Motor neuron (in vitro differentiated cells): ENCODE results near the gene CCDC91. TPM values are rescaled to one million over a fixed set of nuclear protein-coding genes. Genes with fewer than 3 reads are reported as not detected.
A peak's percentile ranks its signal among the peaks of the same experiment; 100 is the strongest.

Experiments
- ATAC-seq, 8 experiments: fragments of 200-7000 bp; cut with Tn5 transposase; replicated peaks in 6 of 8; 2 replicates each; pipeline ENCODE4 v1.8.0; 2021; ENCODE audit warnings: mild to moderate bottlenecking in 8 of 8, moderate library complexity in 8 of 8
- H3K27ac ChIP-seq, 2 donors: fragments of 250-450 bp; sonication (Bioruptor Pico); 2 replicates each; pipeline ENCODE4 v1.9.0; 2021; ENCODE audit warnings: antibody characterized with exemption in 2 of 2, mild to moderate bottlenecking in 2 of 2, moderate library complexity in 1 of 2
- H3K4me1 ChIP-seq, 2 donors: fragments of 250-450 bp; sonication (Bioruptor Pico); replicated peaks in 1 of 2; 2 replicates each; pipeline ENCODE4 v1.6.1; 2021; ENCODE audit warnings: antibody characterized with exemption in 2 of 2, mild to moderate bottlenecking in 2 of 2, moderate library complexity in 1 of 2
- H3K4me3 ChIP-seq, 5 donors: fragments of 250-450 bp; sonication (Bioruptor Pico); 2 replicates each; pipeline ENCODE4 v1.9.0; 2021; ENCODE audit warnings: antibody characterized with exemption in 5 of 5, mild to moderate bottlenecking in 5 of 5, moderate library complexity in 4 of 5
- WGBS, 10 experiments: fragments of 450-650 bp; shearing (Covaris generic); methylation state at CpG; one replicate each; pipeline ENCODE4 v1.0.0; 2022; 5-methylcytosine and 5-hydroxymethylcytosine counted together
- in situ Hi-C, 9 experiments: fragments of 400-800 bp; cut with MboI; loops; one replicate each; pipeline ENCODE4 v1.15.0; 2021; ENCODE audit warnings: low sequenced_read_pairs in 9 of 9, low pct_unique_long_range_greater_than_20kb in 2 of 9; ENCODE audit not compliant: unreplicated experiment in 9 of 9
- total RNA-seq, 8 experiments: library from RNA; unstranded; fragments of 300-600 nt; gene quantifications; 2 replicates each; pipeline versions ENCODE4 v1.2.3 to v1.2.4, GENCODE V29; 2022

The CCDC91 gene, protein sequence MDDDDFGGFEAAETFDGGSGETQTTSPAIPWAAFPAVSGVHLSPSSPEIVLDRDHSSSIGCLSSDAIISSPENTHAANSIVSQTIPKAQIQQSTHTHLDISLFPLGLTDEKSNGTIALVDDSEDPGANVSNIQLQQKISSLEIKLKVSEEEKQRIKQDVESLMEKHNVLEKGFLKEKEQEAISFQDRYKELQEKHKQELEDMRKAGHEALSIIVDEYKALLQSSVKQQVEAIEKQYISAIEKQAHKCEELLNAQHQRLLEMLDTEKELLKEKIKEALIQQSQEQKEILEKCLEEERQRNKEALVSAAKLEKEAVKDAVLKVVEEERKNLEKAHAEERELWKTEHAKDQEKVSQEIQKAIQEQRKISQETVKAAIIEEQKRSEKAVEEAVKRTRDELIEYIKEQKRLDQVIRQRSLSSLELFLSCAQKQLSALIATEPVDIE
- total RNA-seq = 10 to 100 TPM; 21.6 to 42.3 (median 30.2) TPM

DNA sequence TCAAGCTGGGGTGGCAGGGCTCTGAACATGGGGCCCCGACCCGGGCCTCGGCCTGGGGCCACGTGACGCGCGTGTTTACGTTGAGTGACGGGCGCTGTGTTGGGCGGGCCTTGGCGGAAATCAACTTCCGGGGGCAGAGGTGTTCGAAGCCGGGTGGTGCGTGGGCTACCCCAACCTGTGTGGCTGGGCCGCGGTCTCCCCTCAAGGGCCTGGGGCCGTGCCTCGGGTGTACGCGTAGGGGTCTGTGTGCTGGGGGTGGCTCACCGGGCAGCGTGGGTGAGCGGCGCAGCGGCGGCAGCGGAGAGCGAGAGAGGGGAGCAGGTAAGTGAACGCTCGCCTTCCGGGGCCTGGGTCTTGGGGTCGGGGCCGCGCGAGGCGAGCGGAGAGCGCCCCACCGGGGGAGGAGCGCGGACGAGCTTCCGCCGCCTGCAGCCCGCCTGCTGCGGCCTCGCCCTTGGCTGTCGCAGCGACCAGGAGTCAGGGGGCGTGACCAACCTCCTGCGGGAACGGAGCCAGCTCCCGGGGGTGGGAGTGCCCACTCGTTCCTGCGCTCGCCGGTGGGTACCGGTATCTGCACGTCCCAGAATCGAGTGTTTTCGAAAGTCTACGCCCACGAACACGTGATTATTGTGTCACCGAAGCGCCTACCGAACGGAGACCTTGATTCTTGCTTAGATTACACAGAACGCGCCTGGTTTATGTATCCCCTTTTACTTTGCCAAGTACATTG is at the start of gene CCDC91:
Gene CCDC91 (plus strand): TSS at position 136 of the 730 bp plus-strand sequence. CDS start 66,760 bp downstream, outside the sequence.
- Histone ChIP-seq H3K4me1 (peaks cover 4 to 15% of the 10 kb centered on the region in 2 donors), H3K27ac (peak within 1 kb of the TSS; percentile 84 to 96), H3K4me3 (peak within 1 kb of the TSS; percentile 52 to 79 (median 71))
- ATAC-seq = peak; percentile 88 to 97 (median 95)
- 0 to 3% (median 0%) methylated on average over 2 to 16 of the region's 72 CpGs; no CpG with 5 or more reads in 4 of the 10 experiments for WGBS, 10 experiments
- in situ Hi-C loops = loop anchor here in 1 of 9 experiments (25.0 kb wide), 1 partner anchor 797 kb away; no protein-coding TSS in a partner anchor

DNA sequence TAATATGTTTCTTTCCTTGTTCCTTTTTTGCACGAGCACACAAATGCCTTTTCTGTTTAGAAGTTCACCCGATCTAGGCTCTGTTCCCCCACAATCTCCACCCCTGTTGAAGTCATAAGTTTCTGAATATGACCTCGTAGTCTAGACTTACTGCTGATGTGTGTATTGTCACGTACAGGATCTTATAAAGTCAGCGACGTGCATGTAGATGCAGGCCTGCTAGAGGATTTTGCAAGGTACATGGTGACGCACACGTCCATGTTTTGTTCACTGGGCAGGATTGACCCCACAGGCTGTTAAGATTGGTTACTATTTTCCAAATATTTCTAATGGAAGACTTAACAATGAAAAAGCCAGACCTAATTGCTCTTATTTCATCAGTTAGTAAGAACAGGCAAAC is 46.2 kb upstream of the CCDC91 start:
- Histone ChIP-seq H3K27ac (no peak overlapping the region), H3K4me3 (no peak overlapping the region), H3K4me1 (no peaks in the 10 kb centered on the region)
- in situ Hi-C loops = no loop called here
- ATAC-seq = no peak
- 40 to 91% (median 81%) methylated on average over 2 to 8 of the region's 8 CpGs for WGBS, 10 experiments

DNA sequence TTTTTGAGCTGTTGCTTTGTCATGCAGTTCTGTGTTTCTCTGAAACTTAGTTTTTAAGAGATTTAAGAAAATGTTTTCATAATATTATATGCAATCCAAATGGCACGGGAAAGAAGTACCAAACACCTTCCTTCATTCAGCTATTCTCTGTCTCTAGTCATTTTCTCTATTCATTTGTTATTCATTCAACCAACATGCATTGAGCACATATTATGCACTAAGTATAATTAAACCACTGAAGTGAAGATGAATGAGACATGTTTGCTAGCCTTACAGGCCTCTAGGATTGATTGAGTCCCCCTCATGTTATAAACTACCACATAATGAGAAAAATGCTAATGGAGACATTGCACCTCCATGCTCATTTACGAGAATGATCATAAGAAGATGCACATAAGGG is 45.7 kb upstream of the CCDC91 start:
- no peak for ATAC-seq
- no peak overlapping the region for H3K27ac ChIP-seq
- 75 to 100% (median 83%) methylated on average over 1 to 2 of the region's 2 CpGs; no CpG with 5 or more reads in 3 of the 10 experiments for WGBS, 10 experiments
- in situ Hi-C loops = no loop called here
- H3K4me3 ChIP-seq = no peak overlapping the region
- H3K4me1 ChIP-seq = no peaks in the 10 kb centered on the region

DNA sequence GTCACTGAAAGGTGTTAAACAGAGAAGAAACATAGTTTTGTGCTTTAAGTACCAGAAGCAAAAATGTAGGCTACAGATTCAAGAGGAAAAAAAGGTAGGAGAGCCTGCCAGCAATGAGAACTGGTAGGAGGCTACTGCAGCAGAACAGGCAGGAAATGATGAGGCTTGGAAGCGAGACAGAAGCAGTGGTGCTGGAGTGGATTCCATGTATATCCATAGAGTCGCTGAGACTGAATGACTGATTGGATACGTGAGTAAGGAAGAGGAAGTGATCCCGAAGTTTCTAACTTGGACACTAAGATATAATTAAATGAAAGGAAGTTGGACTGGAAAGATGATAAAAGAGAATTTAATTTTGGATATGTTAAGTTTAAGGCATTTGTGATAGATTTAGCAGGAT is 45.0 kb upstream of the CCDC91 start:
- 60 to 100% (median 93%) methylated on average over 2 to 4 of the region's 4 CpGs; no CpG with 5 or more reads in 2 of the 10 experiments for WGBS, 10 experiments
- no peak for ATAC-seq
- in situ Hi-C loops = no loop called here
- H3K4me3 ChIP-seq = no peak overlapping the region
- no peak overlapping the region for H3K27ac ChIP-seq
- no peaks in the 10 kb centered on the region for H3K4me1 ChIP-seq

DNA sequence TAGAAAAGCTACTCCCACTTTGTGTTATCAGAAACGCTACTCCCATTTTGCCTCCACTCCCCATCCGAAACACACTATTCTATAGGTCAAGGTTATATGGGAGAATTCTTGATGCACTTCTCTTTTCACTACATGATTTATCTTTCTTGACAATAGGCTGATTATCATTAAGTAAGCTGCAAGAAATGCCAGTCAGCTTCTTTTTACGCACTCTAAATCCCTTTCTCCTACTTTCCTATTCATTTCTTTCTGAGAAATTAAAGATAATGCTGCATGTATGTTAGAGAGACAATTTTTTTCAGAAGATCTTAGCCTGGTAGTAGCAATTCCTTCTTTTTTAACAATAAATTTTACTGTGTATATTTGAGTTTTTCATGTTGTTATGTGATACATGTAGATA is 41.0 kb upstream of the CCDC91 start:
- 55 to 100% (median 74%) methylated on average over 1 to 3 of the region's 3 CpGs for WGBS, 10 experiments
- in situ Hi-C loops = no loop called here

DNA sequence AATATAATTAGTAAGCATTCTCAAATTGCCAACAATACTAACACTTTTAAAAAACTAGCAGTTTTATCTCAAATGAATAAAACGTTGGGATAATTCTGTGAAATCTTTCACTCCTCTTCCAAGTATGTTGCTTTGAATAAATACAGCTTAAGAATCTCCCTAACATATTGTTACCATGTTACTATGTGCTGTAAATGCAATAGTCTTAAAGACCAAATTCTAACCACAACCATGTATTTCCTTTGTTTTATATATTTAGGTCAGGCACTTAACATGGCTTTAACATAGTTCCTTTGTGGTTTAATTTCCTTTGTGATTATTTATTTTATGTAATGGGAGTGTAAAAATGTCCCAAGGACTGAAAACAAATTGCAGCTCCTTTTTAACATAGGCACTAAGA is 33.9 kb upstream of the CCDC91 start:
- 0 to 100% (median 50%) methylated on average over 1 of the region's 1 CpG; no CpG with 5 or more reads in 2 of the 10 experiments for WGBS, 10 experiments
- in situ Hi-C loops = loop anchor here in 1 of 9 experiments (25.0 kb wide), 1 partner anchor 419 kb away; no protein-coding TSS in a partner anchor
- ATAC-seq = no peak

More for the DNA sequence above, 41.0 kb upstream of the CCDC91 start:
- no peak for ATAC-seq
- H3K4me1 ChIP-seq = no peaks in the 10 kb centered on the region
- H3K4me3 ChIP-seq = no peak overlapping the region
- H3K27ac ChIP-seq = no peak overlapping the region

DNA sequence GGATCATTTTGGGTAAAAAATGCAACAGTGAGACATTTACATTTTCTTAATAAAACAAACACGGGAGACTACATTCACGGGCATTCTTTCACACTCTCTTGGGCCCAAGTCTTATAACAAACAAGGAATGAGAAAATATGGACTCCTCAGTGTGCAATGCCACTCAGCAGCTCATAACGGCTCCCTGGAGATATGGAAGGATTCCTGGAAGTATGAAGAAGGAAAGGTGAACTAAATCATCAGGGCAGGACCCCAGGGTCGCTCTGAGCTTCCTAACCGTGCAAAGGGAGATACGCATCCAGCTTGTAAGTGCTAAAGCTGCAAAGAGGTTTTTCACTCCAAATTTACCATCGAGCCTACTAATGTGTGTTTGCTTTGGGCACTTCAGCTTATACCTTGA is 33.5 kb upstream of the CCDC91 start:
- no peak overlapping the region for H3K27ac ChIP-seq
- in situ Hi-C loops = loop anchor here in 1 of 9 experiments (25.0 kb wide), 1 partner anchor 420 kb away; no protein-coding TSS in a partner anchor
- H3K4me3 ChIP-seq = no peak overlapping the region
- 20 to 100% (median 72%) methylated on average over 2 to 6 of the region's 7 CpGs for WGBS, 10 experiments
- no peaks in the 10 kb centered on the region for H3K4me1 ChIP-seq
- no peak for ATAC-seq

More for the DNA sequence above, 33.9 kb upstream of the CCDC91 start:
- Histone ChIP-seq H3K27ac (no peak overlapping the region), H3K4me1 (no peaks in the 10 kb centered on the region), H3K4me3 (no peak overlapping the region)

DNA sequence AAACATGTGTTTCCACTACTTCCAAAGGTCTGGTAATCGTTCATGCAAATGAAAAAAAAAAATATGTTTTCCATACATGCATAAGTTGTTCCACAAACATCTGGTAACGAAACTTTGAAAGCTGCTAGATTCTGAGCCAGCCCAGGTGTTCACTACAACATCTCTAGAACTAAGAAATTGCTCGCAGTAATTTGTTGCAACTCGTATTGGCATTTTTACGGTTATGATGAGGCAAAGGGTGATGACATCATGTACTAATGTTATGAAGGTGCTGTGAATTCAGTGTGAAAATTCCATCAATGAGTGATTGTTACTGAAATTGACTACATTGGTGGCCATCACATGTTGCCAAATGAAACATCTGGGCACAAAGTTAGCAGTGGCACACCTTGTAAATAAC is 31.9 kb upstream of the CCDC91 start:
- 17 to 100% (median 87%) methylated on average over 2 to 5 of the region's 5 CpGs for WGBS, 10 experiments

DNA sequence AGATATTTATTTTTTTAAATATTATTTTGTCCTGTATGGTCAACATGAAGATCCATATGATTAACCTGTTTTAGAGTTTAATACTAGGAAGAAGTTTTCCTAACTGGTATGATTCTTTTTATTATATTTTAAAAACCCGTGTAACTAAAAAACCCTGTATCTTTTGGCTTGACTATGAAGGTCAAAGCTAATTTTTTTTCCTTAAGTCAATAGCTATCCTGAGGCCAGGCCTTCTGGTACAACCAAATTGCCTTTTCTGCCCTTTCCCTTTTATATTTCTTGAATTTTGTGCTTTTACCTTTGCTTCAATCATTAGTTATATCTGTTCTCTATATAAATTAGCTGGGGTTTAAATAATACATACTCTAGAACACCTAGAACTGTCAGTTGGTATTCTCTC is 30.6 kb upstream of the CCDC91 start:
- H3K27ac ChIP-seq = no peak overlapping the region
- no peak for ATAC-seq
- H3K4me3 ChIP-seq = no peak overlapping the region
- WGBS, 10 experiments = 58 to 100% (median 94%) methylated on average over 1 of the region's 1 CpG
- H3K4me1 ChIP-seq = no peaks in the 10 kb centered on the region
- in situ Hi-C loops = loop anchor here in 1 of 9 experiments (25.0 kb wide), 1 partner anchor 422 kb away; no protein-coding TSS in a partner anchor

More for the DNA sequence above, 31.9 kb upstream of the CCDC91 start:
- Histone ChIP-seq H3K4me3 (no peak overlapping the region), H3K27ac (no peak overlapping the region), H3K4me1 (no peaks in the 10 kb centered on the region)
- ATAC-seq = no peak
- in situ Hi-C loops = loop anchor here in 1 of 9 experiments (25.0 kb wide), 1 partner anchor 421 kb away; no protein-coding TSS in a partner anchor

DNA sequence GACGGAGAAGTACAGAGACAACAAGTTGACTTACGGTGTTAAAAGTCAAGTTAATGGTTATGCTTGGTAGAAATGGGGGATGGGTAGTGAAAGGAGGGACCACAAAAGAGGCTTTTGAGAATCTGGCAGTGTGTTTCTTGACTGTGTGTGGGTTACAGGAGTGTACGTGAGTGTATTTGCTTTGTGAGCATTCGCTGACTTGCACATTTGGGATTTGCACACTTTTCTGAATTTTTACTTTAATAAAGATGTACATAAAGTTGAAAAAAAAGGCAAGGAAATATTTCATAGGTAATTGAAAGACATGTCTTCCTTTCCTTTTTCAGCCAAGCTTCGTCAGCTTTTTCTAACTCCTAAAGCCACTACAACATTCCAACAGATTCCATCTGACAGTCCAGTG is 28.6 kb upstream of the CCDC91 start:
- no peak for ATAC-seq
- Histone ChIP-seq H3K27ac (no peak overlapping the region), H3K4me3 (no peak overlapping the region), H3K4me1 (no peaks in the 10 kb centered on the region)
- 88 to 100% (median 91%) methylated on average over 2 to 5 of the region's 5 CpGs for WGBS, 10 experiments
- in situ Hi-C loops = loop anchor here in 1 of 9 experiments (25.0 kb wide), 1 partner anchor 424 kb away; no protein-coding TSS in a partner anchor

DNA sequence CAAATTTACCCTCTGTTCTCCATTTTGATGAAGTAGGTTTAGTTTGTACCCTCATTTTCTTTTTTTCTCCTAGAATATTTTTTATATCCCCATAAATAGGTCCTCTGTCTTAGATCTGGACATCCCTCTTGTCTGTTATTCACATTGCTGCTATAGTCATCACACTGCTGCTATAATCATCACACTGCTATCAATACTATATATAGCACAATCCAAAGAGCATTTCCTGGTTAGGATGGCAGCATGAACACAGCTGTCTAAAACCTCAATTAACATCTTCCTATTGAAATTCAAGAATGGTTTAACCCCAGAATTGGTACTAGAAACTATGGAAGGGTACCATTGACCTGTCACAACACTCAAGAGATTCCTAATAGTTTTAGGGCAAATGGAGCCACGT is 27.6 kb upstream of the CCDC91 start:
- H3K4me3 ChIP-seq = no peak overlapping the region
- in situ Hi-C loops = loop anchor here in 1 of 9 experiments (25.0 kb wide), 1 partner anchor 425 kb away; no protein-coding TSS in a partner anchor
- 80% methylated on average over 1 of the region's 1 CpG; no CpG with 5 or more reads in 8 of the 10 experiments for WGBS, 10 experiments
- H3K27ac ChIP-seq = no peak overlapping the region
- ATAC-seq = no peak
- H3K4me1 ChIP-seq = no peaks in the 10 kb centered on the region

DNA sequence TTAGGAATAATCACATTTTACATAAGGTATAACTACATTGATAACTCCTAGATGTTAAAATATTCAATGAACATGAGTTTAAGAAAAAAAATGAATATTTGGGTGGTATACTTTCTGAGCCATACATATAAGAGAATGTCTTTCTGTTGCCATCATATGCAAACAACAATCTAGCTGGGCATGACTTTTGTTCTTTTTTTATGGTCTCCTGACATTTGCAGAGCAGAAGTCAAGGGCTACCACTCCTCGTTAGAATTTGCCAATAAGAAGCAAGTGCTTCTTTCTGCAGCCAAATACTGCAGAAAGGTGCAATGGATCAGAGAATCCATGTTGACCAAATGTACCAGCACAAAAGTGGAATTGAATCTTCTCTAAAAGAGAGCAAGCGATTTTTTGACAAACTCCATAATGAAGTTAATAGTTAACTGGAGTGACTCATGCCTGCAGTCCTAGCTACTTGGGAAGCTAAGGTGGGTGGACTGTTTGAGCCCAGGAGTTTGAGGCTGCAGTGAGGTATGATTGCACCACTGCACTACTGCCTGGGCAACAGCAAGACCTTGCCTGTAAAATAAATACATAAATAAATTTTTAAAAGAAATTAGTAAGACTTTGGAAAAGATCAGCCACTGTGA is 25.5 kb upstream of the CCDC91 start:
- Histone ChIP-seq H3K27ac (no peak overlapping the region), H3K4me1 (no peaks in the 10 kb centered on the region), H3K4me3 (no peak overlapping the region)
- no peak for ATAC-seq
- in situ Hi-C loops = loop anchor here in 1 of 9 experiments (25.0 kb wide), 1 partner anchor 427 kb away; no protein-coding TSS in a partner anchor
- WGBS, 10 experiments = 38 to 86% (median 64%) methylated on average over 1 to 2 of the region's 2 CpGs; no CpG with 5 or more reads in 1 of the 10 experiments
